Measurements from ENCODE around the gene SCYGR1.
"Not testable (repeated sequence)": the region's sequence is repeated elsewhere in the genome, so short reads cannot be mapped to it uniquely, and the experiment has no call there.

The SCYGR1 gene, protein sequence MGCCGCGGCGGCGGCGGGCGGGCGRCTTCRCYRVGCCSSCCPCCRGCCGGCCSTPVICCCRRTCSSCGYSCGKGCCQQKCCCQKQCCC

DNA sequence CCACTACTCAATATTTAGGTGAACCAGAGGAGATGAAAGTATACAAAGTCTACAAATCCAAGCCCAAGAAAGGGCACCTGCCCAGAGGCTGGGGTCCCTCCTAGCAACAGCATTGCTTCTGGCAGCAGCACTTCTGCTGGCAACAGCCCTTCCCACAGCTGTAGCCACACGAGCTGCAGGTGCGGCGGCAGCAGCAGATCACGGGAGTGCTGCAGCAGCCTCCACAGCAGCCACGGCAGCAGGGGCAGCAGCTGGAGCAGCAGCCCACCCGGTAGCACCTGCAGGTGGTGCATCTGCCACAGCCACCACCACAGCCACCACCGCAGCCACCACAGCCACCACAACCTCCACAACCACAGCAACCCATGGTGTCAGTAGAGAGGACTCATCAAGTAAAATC lies at the start of gene SCYGR1:
Gene SCYGR1, minus strand, starts transcription at position 367 of the 400 bp plus-strand sequence. Its CDS starts 0 bp downstream, at position 367.
- FAIRE-seq, result not testable (repeated sequence)

DNA sequence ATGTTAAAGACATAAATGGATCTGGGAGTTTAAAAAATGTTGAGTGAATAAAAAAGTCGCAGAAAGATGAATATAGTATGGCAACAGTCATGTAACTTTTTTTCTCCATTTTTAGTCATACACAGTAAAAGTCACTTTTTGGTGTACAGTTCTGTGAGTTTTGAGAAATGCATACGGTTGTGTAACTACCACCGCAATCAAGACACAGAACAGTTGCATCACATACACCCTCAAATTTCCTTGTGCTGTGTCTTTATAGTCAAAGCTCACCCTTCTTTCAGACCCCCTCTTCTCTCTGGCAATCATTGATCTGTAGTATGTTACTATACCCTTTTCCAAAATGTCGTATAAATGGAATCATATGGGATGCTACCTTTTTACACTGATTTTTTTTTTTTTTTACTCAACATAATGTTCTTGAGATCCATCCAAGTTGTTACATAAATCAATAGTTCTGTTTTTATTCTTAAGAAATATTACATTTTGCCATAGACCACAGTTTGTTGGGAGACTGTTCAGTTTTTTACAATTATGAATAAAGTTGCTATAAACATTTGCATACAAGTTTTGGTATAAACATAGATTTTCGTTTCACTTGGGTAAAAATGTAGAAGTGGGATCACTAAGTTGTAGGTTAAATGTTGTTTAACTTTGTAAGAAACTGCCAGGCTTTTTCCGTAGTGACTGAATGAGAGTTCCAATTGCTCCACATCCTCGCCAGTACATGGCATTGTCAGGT lies 48.9 kb upstream of the SCYGR1 start:
- FAIRE-seq, result no peak

- FAIRE-seq, result no peak
These were observed 45.4 kb upstream of the SCYGR1 start for GRCh38 chr2:227433171-227433570.

- FAIRE-seq, result no peak
These were observed 42.9 kb upstream of the SCYGR1 start for GRCh38 chr2:227430639-227431038.

DNA sequence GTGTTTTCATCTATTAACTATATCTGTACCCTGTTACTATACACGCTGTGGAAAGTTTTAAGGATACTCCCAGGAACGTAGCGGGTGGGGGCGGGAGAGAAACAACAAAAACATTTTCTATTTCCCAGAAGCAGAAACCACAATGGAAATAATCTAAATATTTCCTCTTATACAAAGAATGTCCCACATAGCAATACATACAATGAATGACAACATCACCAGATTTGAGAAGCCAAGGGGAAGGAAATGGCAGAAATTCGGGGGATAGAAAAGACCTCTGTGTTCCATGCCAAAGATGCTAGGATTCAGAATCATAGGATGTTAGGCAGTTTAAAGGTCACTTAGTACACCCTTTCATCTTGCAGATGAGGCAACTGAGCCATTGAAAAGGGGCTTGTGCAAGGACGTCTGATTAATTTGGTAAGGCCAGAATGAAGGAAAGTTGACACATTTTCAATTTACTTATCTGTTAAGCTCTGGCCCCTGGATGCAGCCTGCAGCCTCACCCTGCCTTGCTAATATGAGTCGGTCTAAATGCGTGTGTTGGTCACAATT lies 41.1 kb upstream of the SCYGR1 start:
- FAIRE-seq, result no peak

DNA sequence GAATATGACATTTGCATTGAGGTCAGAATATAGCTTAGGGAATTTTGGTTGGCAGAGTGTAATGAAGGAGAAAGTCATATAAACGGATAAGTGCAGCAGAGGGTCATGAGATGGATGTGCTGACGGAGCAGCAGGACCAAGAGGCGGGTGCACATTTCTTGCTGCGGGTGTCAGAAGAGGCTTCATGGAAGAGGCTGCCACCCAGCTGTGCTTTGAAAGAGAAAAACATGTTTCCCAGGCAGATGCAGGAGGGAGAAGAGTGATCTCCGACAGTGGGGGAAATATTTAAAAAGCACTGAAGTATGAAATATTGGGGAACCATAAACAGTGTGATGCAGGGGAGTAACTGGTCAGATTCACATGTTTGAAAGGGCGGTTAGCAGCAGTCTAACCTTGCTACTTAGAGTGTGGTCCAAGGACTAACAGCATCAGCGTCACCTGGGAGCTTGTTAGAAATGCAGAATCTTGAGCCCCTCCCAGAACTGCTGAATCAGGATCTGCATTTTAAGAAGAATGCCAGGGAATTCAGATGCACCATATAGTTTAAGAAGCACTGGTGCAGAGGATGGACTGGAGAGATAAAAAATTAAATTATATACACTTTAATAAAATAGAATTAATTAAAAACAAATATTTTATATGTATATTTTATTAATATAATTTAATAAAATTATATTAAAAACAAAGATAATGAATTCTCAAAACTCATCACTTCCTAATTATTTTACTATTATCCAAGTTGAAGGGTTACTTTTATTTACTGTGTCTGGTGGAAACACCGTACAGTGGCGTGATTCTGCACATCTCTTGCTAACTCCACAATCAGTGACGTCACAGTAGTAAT lies 36.1 kb upstream of the SCYGR1 start:
- FAIRE-seq, result peak; percentile 66

GRCh38 chr2:227420087-227421052 lies 32.6 kb upstream of the SCYGR1 start:
- FAIRE-seq, result no peak

DNA sequence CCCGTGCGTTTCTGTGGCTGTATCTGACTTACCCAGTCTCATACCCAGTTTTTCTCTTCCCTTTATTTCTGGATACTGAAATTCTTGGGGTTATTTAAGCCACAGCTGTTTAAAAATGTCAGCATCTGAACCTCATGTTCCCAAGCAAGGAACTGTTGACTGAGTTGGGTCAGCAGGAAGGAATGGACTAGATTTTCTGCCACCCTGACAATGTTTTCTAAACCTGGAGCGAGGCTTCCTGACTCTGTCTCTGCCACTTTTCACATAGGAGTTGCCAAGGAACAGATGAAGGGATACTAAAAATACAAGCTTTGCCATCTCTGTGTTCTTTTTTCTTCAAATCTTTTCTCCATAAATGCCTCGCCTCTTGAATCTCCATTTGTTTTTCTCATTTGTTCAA lies 29.0 kb upstream of the SCYGR1 start:
- FAIRE-seq, result no peak

- FAIRE-seq, result no peak
These were observed 28.0 kb upstream of the SCYGR1 start for GRCh38 chr2:227415538-227416424.

DNA sequence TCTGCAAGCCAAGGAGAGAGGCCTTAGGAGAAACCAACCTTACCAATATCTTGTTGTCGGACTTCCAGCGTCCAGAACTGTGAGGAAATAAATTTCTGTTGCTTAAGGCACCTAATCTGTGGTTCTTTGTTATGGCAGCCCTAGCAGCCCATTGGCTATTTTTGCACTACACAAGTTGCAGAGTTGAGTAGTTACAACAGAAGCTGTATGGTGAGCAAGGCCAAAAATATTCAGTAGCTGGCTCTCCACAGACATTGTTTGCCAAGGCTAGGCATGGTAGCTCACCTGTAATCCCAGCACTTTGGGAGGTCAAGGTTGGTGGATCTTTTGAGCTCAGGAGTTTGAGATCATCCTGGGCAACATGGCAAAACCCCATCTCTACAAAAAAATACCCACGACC lies 27.1 kb upstream of the SCYGR1 start:
- FAIRE-seq, result no peak

DNA sequence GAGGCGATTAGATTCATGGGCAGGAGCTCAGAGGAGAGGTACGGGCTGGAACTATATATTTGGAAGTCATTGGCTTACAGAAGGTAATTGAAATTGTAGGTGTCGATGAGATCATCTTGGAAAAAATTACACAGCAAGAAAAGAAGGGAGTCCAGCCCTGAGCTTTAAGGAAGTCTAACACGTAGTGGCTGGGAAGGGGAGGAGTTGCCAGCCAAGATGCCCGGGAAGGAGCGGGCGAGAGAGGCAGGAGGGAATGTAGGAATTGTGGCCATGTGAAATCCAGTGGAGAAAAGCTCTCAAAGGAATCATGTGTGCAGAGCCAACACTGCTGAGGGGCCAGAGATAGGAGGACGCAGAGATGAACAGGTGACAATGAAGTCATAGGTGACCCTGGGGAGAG lies 25.6 kb upstream of the SCYGR1 start:
- no peak for FAIRE-seq

DNA sequence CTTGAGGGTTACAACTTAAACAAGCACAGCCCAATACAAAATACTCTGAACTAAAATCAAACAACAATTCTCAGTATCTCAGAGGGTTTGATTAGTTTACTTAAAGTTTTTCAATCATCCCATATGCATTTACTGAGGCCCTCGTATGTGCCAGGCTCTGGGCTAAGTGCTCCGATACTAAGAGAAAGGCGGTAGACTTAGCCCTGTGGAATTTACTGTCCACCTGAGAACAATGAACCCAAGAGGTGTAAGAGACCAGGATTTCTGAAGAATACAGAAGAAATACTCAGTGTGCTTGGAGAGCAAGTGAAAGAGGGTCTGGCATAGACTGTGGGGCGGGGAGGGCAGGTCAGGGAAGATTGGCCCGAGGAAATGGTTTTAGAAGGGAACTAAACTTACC lies 25.1 kb upstream of the SCYGR1 start:
- FAIRE-seq, result no peak

DNA sequence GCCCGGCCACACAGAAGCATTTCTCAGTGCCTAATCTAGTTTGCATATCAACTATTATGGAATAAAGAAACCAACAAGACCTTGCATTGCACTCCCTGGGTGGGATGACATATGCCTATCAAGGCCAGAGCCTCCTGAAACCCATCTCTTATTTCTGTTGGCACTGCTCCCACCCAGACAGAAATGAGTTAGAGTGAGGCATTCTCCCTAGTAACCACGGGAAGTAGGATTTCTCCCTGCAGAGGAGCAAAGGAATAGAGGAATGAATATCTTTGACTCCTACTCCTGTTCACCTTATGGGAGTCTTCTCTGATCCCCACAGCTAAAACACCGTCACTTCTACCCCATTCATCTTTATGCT lies 24.2 kb upstream of the SCYGR1 start:
- FAIRE-seq, result no peak

DNA sequence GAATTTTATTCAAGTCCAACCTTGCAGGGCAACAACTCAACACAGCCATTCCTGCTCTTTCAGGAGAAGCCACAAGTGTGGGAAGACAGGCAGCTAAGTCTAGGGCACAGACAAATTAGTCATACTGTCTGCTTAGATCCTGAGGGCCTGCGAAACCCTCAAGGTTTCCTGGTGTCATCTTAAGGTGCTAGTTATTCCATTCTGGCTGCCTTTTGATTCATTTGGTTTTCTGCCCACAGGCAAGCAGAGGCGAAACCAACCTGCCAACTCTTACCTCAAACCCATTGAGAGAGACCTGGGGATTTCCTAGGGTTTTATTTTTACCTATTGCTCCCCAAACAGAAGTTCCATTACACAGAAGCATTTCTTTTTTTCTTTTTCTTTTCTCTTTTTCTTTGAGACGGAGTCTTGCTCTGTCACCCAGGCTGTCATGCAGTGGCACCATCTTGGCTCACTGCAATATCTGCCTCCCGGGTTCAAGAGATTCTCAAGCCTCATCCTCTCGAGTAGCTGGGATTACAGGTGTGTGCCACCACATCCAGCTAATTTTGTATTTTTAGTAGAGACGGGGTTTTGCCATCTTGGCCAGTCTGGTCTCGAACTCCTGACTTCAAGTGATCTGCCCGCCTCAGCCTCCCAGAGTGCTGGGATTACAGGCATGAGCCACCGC lies 23.7 kb upstream of the SCYGR1 start:
- FAIRE-seq, result no peak

- FAIRE-seq, result no peak
These were observed 22.4 kb upstream of the SCYGR1 start for GRCh38 chr2:227410191-227410590.

- FAIRE-seq, result no peak
These were observed 19.9 kb upstream of the SCYGR1 start for GRCh38 chr2:227407591-227408151.

GRCh38 chr2:227406177-227407031 lies 18.7 kb upstream of the SCYGR1 start:
- peak; percentile 95 for FAIRE-seq

DNA sequence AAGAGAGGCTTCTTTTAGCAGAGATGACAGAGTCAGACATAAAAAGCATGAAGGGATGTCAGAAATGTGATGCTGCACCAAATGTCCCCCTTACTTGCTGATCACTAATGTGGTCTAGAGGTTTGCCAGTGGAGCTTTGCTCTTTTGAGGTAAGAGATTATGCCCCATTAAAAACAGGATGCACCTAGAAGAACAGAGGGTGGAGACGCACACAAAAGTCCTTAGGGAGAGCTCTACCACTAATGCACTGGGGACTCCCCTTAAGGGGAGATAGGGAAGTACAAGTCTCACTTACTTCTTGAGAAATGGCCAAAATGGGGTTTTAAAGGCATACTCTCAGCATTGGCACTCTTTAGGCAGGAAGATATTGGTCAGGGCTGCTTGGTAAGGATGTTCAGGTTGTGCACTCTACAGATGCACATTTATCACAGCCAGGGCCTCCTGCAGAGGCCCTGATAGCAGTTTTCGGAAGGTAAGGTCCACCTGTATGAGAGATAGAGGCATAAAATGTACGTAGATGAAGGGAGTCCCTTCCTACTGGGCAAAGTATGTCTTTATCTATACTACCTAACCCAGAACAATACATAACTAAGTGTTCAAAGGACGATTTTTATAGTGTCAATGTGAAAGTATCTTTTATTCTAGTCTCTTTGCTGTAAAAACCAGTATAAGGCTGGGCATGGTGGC lies 17.0 kb upstream of the SCYGR1 start:
- FAIRE-seq, result no peak

- FAIRE-seq, result no peak
These were observed 15.2 kb upstream of the SCYGR1 start for GRCh38 chr2:227402959-227403358.
